ENCODE measurements around the gene BTK. TPM values are rescaled to one million over a fixed set of nuclear protein-coding genes. Genes with fewer than 3 reads are reported as not detected.

BTK gene
- total RNA-seq, 2 experiments from 2014 or later: 133 to 140 TPM

- intact Hi-C loops (cut with micrococcal nuclease; ENCODE audit: unreplicated experiment): no loop called here
- H3K27ac ChIP-seq (ENCODE audit: low read depth, low read length, poor library complexity, severe bottlenecking): peak overlapping the region; percentile 88
Observed at GRCh38 chrX:101393530-101394305, 7.7 kb upstream of the BTK start.

GRCh38 chrX:101391831-101392230, 5.8 kb upstream of the BTK start:
- H3K9me2 ChIP-seq (ENCODE audit: insufficient read depth, low read length): no peaks in the 10 kb centered on the region
- ChIA-PET POLR2A (interaction anchor here (1.0 to 1.7 kb wide), 4 partner anchors 8 to 34 kb away, joined by 3 to 13 read pairs (median 4); no protein-coding TSS in a partner anchor), CTCF (ENCODE audit: unreplicated experiment) (no interaction called here)
- H3K4me1 ChIP-seq (ENCODE audit: insufficient read depth, low read length, poor library complexity, severe bottlenecking): peaks cover 62% of the 10 kb centered on the region
- intact Hi-C loops (cut with micrococcal nuclease; ENCODE audit: unreplicated experiment): loop anchor here (2.0 kb wide), 2 partner anchors 33 to 43 kb away; partner anchors contain the start of gene TIMM8A
- BruUV-seq (replicated peaks): no TSS peak
- no peak for DNase-seq (ENCODE audit: low spot score)
- no peak for TF ChIP-seq EZH2phosphoT487 (IDR thresholded peaks at IDR 0.05; ENCODE audit: borderline replicate concordance, low read depth, low read length)
- no peak for TF ChIP-seq CTCF (conservative IDR thresholded peaks at IDR 0.05; ENCODE audit: low read length)
- peak overlapping the region; percentile 83 for H3K4me2 ChIP-seq (ENCODE audit: low read length)
- H2AFZ ChIP-seq (ENCODE audit: low read length): no peak overlapping the region
- H3K27ac ChIP-seq (ENCODE audit: low read depth, low read length, poor library complexity, severe bottlenecking): peak overlapping the region; percentile 88
- H3K36me3 ChIP-seq (ENCODE audit: insufficient read depth, low read length): peaks cover 56% of the 10 kb centered on the region
- H3K4me3 ChIP-seq (ENCODE audit: low read depth, low read length, poor library complexity, severe bottlenecking): peak overlapping the region; percentile 98
- H4K20me1 ChIP-seq (ENCODE audit: insufficient read depth, low read length): no peaks in the 10 kb centered on the region
- H3K79me2 ChIP-seq (ENCODE audit: insufficient read depth, low read depth, low read length): peaks cover 33% of the 10 kb centered on the region
- H3K9me3 ChIP-seq (ENCODE audit: low read length): no peaks in the 10 kb centered on the region

More at GRCh38 chrX:101393530-101394305, 7.7 kb upstream of the BTK start:
- Histone ChIP-seq H3K4me1 (ENCODE audit: insufficient read depth, low read length, poor library complexity, severe bottlenecking) (peaks cover 46% of the 10 kb centered on the region), H3K36me3 (ENCODE audit: insufficient read depth, low read length) (peaks cover 69% of the 10 kb centered on the region), H2AFZ (ENCODE audit: low read length) (no peak overlapping the region), H3K79me2 (ENCODE audit: insufficient read depth, low read depth, low read length) (peaks cover 33% of the 10 kb centered on the region), H3K4me2 (ENCODE audit: low read length) (peak overlapping the region; percentile 83), H3K4me3 (ENCODE audit: low read depth, low read length, poor library complexity, severe bottlenecking) (peak overlapping the region; percentile 98), H4K20me1 (ENCODE audit: insufficient read depth, low read length) (no peaks in the 10 kb centered on the region), H3K9me3 (ENCODE audit: low read length) (no peaks in the 10 kb centered on the region), H3K9me2 (ENCODE audit: insufficient read depth, low read length) (no peaks in the 10 kb centered on the region)
- POLR2A ChIA-PET: interaction anchor here (0.7 to 2.3 kb wide), 3 partner anchors 9 to 19 kb away, joined by 3 to 6 read pairs (median 6); no protein-coding TSS in a partner anchor
- no peak for DNase-seq (ENCODE audit: low spot score)
- CTCF ChIA-PET (ENCODE audit: unreplicated experiment): no interaction called here
- no TSS peak for BruUV-seq (replicated peaks)
- no peak for TF ChIP-seq EZH2phosphoT487 (IDR thresholded peaks at IDR 0.05; ENCODE audit: borderline replicate concordance, low read depth, low read length)
- no peak for TF ChIP-seq CTCF (conservative IDR thresholded peaks at IDR 0.05; ENCODE audit: low read length)
